K562 (cell line): ENCODE data around the gene PRKCE. TPM values are rescaled to one million over a fixed set of nuclear protein-coding genes. Genes with fewer than 3 reads are reported as not detected.

Experiments
- CC2D1A ChIP-seq: fragments of 450-650 bp; IDR thresholded peaks from 2 replicates; pipeline ENCODE4 v1.6.1; 2017; ENCODE audit warnings: mild to moderate bottlenecking
- COPS2 ChIP-seq: fragments of 450-650 bp; conservative IDR thresholded peaks from 2 replicates; pipeline ENCODE4 v1.6.1; 2016; ENCODE audit warnings: mild to moderate bottlenecking, moderate library complexity
- MAZ ChIP-seq, 2 experiments: fragments of 450-650 bp in 1 of 2; sonication (generic) in 1 of 2; formaldehyde crosslinking; IDR thresholded peaks in 1 of 2; conservative IDR thresholded peaks in 1 of 2; 2 replicates each; pipeline versions ENCODE4 v1.4.0 to v1.5.0; 2020; ENCODE audit warnings: mild to moderate bottlenecking in 1 of 2, missing genetic modification reagents in 1 of 2
- MECOM ChIP-seq: fragments of 250-450 bp; sonication (Bioruptor Pico); IDR thresholded peaks from 2 replicates; pipeline ENCODE4 v1.8.0; 2022; ENCODE audit warnings: inconsistent platforms
- PPARD ChIP-seq: fragments of 250-450 bp; sonication (Bioruptor Pico); IDR thresholded peaks from 2 replicates; pipeline ENCODE4 v1.8.0; 2022; ENCODE audit warnings: inconsistent platforms, mild to moderate bottlenecking, moderate library complexity
- RAD21 ChIP-seq, 2 experiments: fragments of 250-450 bp in 1 of 2; fragments of 450-650 bp in 1 of 2; sonication (Bioruptor Pico) in 1 of 2; formaldehyde crosslinking in 1 of 2; IDR thresholded peaks in 1 of 2; conservative IDR thresholded peaks in 1 of 2; 2 replicates each; pipeline versions ENCODE4 v1.4.0 to v1.8.0; 2020 to 2022; ENCODE audit warnings: mild to moderate bottlenecking in 2 of 2, moderate library complexity in 1 of 2
- RFX5 ChIP-seq: IDR thresholded peaks from 2 replicates; pipeline ENCODE4 v1.6.1; 2011; ENCODE audit warnings: low read depth, mild to moderate bottlenecking, improper control_type of control experiment, low read length
- ZNF830 ChIP-seq: fragments of 250-450 bp; sonication (Bioruptor Pico); IDR thresholded peaks from 2 replicates; pipeline ENCODE4 v1.5.0; 2021; ENCODE audit warnings: mild to moderate bottlenecking
- polyA plus RNA-seq, 8 experiments: library from polyadenylated mRNA; depleted of rRNA in 4 of 8; stranded (reverse) in 5 of 8; unstranded in 3 of 8; fragments of >200 nt; fragmentation: Nextera tagmentation in 2 of 8; fragmentation: Illumina TruSeq in 1 of 8; extraction: Ambion mirVana in 2 of 8; extraction: Trizol in 1 of 8; gene quantifications; 2 replicates each; pipeline versions ENCODE4 v1.2.1 to v1.2.3, GENCODE V29; 2011 to 2014; ENCODE audit warnings: inconsistent platforms in 1 of 8, missing spikeins in 1 of 8
- total RNA-seq, 7 experiments: library from RNA; depleted of rRNA in 6 of 7; stranded (reverse); fragments of >200 nt in 6 of 7; fragmentation: Illumina TruSeq in 2 of 7; extraction: Trizol in 2 of 7; gene quantifications; 2 replicates each; pipeline versions ENCODE4 v1.2.1 to v1.2.3, GENCODE V29; 2011 to 2021; ENCODE audit warnings: low replicate concordance in 1 of 7
- TF ChIP-seq, protein P1 (sequence below): sonication (generic); formaldehyde crosslinking; IDR thresholded peaks from 2 replicates; pipeline ENCODE4 v1.8.0; 2023; ENCODE audit warnings: mild to moderate bottlenecking, missing genetic modification reagents
- TF ChIP-seq, protein P2 (sequence below): fragments of 450-650 bp; IDR thresholded peaks from 2 replicates; pipeline ENCODE4 v1.6.1; 2016; ENCODE audit warnings: low read depth

PRKCE gene
- total and polyA plus RNA-seq, 9 of the 15 experiments (the other 6 are each of a cell fraction or from before 2014, with no cell fraction given): 0.06 to 1.0 (median 0.22) TPM; not detected in 1

DNA sequence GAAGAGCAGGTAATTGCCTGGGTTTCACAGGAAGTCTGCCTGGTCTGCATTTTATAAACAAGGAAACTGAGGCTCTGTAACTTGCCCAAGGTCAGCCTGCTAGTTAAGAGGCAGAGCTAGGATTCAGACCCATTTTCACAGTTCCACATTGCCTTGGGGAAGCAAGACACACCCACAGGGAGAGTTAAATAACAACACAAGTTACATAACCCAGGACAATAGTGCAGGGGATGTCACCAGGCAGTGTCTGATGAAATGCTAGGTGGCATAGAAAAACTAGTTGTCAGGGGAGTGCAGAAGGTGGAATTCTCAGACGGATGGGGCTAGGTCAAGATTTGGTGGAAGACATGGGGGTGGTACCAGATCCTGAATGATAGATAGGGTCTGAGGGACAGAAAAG, 69.7 kb downstream of the PRKCE start (continued):
- no peak for TF ChIP-seq RAD21 (CRISPR knock-in tag; conservative IDR thresholded peaks at IDR 0.05 in 1 of 2, IDR thresholded peaks at IDR 0.05 in 1 of 2)
- TF ChIP-seq, protein P1, sequence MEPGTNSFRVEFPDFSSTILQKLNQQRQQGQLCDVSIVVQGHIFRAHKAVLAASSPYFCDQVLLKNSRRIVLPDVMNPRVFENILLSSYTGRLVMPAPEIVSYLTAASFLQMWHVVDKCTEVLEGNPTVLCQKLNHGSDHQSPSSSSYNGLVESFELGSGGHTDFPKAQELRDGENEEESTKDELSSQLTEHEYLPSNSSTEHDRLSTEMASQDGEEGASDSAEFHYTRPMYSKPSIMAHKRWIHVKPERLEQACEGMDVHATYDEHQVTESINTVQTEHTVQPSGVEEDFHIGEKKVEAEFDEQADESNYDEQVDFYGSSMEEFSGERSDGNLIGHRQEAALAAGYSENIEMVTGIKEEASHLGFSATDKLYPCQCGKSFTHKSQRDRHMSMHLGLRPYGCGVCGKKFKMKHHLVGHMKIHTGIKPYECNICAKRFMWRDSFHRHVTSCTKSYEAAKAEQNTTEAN (CRISPR knock-in tag): no peak
- no peak for TF ChIP-seq CC2D1A
- no peak for TF ChIP-seq MAZ (CRISPR knock-in tag; conservative IDR thresholded peaks at IDR 0.05 in 1 of 2, IDR thresholded peaks at IDR 0.05 in 1 of 2)
- no peak for TF ChIP-seq MECOM (CRISPR knock-in tag)
- TF ChIP-seq RFX5: no peak
- TF ChIP-seq ZNF830 (CRISPR knock-in tag): no peak
- TF ChIP-seq PPARD: no peak
- TF ChIP-seq COPS2: no peak
- TF ChIP-seq, protein P2, sequence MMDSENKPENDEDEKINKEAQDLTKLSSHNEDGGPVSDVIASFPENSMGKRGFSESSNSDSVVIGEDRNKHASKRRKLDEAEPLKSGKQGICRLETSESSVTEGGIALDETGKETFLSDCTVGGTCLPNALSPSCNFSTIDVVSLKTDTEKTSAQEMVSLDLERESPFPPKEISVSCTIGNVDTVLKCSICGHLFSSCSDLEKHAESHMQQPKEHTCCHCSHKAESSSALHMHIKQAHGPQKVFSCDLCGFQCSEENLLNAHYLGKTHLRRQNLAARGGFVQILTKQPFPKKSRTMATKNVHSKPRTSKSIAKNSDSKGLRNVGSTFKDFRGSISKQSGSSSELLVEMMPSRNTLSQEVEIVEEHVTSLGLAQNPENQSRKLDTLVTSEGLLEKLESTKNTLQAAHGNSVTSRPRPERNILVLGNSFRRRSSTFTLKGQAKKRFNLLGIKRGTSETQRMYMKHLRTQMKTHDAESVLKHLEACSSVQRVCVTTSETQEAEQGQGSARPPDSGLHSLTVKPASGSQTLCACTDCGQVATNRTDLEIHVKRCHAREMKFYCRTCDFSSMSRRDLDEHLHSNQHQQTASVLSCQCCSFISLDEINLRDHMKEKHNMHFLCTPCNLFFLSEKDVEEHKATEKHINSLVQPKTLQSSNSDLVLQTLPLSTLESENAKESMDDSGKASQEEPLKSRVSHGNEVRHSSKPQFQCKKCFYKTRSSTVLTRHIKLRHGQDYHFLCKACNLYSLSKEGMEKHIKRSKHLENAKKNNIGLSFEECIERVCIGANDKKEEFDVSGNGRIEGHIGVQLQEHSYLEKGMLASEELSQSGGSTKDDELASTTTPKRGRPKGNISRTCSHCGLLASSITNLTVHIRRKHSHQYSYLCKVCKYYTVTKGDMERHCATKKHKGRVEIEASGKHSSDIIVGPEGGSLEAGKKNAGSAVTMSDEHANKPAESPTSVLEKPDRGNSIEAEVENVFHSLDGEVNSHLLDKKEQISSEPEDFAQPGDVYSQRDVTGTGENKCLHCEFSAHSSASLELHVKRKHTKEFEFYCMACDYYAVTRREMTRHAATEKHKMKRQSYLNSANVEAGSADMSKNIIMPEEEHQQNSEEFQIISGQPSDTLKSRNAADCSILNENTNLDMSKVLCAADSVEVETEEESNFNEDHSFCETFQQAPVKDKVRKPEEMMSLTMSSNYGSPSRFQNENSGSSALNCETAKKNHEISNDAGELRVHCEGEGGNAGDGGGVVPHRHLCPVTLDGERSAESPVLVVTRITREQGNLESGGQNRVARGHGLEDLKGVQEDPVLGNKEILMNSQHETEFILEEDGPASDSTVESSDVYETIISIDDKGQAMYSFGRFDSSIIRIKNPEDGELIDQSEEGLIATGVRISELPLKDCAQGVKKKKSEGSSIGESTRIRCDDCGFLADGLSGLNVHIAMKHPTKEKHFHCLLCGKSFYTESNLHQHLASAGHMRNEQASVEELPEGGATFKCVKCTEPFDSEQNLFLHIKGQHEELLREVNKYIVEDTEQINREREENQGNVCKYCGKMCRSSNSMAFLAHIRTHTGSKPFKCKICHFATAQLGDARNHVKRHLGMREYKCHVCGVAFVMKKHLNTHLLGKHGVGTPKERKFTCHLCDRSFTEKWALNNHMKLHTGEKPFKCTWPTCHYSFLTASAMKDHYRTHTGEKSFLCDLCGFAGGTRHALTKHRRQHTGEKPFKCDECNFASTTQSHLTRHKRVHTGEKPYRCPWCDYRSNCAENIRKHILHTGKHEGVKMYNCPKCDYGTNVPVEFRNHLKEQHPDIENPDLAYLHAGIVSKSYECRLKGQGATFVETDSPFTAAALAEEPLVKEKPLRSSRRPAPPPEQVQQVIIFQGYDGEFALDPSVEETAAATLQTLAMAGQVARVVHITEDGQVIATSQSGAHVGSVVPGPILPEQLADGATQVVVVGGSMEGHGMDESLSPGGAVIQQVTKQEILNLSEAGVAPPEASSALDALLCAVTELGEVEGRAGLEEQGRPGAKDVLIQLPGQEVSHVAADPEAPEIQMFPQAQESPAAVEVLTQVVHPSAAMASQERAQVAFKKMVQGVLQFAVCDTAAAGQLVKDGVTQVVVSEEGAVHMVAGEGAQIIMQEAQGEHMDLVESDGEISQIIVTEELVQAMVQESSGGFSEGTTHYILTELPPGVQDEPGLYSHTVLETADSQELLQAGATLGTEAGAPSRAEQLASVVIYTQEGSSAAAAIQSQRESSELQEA: no peak
